Neural progenitor cell (in vitro differentiated cells): Measurements from ENCODE around the gene TSPAN16. TPM values are rescaled to one million over a fixed set of nuclear protein-coding genes. Genes with fewer than 3 reads are reported as not detected.

Experiments used
- DNase-seq: peaks from one replicate; pipeline ENCODE4 v3.0.0-alpha.2; 2016; ENCODE audit warnings: low spot score
- H2AFZ ChIP-seq: fragments of 200-600 bp; sonication (generic); replicated peaks from 2 replicates; pipeline ENCODE4 v1.6.1; 2016; ENCODE audit warnings: antibody characterized with exemption
- H3F3A ChIP-seq: fragments of 200-600 bp; sonication (generic); 2 replicates; pipeline ENCODE4 v1.6.1; 2016; ENCODE audit warnings: antibody characterized with exemption, low read depth
- H3K27ac ChIP-seq: fragments of 200-600 bp; sonication (generic); 2 replicates; pipeline ENCODE4 v1.5.1; 2016; ENCODE audit warnings: mild to moderate bottlenecking
- H3K27me3 ChIP-seq: fragments of 200-600 bp; sonication (generic); 2 replicates; pipeline ENCODE4 v1.6.1; 2016; ENCODE audit warnings: mild to moderate bottlenecking, moderate library complexity
- H3K36me3 ChIP-seq: fragments of 200-600 bp; sonication (generic); 2 replicates; pipeline ENCODE4 v1.5.1; 2016
- H3K4me1 ChIP-seq: fragments of 200-600 bp; sonication (generic); 2 replicates; pipeline ENCODE4 v1.6.1; 2016; ENCODE audit warnings: mixed run types
- H3K4me2 ChIP-seq: fragments of 200-600 bp; sonication (generic); 2 replicates; pipeline ENCODE4 v1.6.1; 2016
- H3K4me3 ChIP-seq: fragments of 200-600 bp; sonication (generic); 2 replicates; pipeline ENCODE4 v1.5.1; 2016
- H3K79me2 ChIP-seq: fragments of 200-600 bp; sonication (generic); 2 replicates; pipeline ENCODE4 v1.6.1; 2016; ENCODE audit warnings: low read depth
- H3K9ac ChIP-seq: fragments of 200-600 bp; sonication (generic); 2 replicates; pipeline ENCODE4 v1.6.1; 2016
- H3K9me3 ChIP-seq: fragments of 200-600 bp; sonication (generic); 2 replicates; pipeline ENCODE4 v1.5.1; 2016; ENCODE audit warnings: low read depth
- H4K20me1 ChIP-seq: fragments of 200-600 bp; sonication (generic); 2 replicates; pipeline ENCODE4 v1.6.1; 2016; ENCODE audit warnings: low read depth
- H3K27ac Mint-ChIP-seq: 3 replicates; pipeline ENCODE4 v1.8.0; 2021; ENCODE audit warnings: mixed read lengths
- H3K27me3 Mint-ChIP-seq: 2 replicates; pipeline ENCODE4 v1.8.0; 2022; ENCODE audit warnings: low read depth, mild to moderate bottlenecking, inconsistent platforms, moderate library complexity, mixed read lengths; ENCODE audit not compliant: insufficient read depth
- H3K36me3 Mint-ChIP-seq: 3 replicates; pipeline ENCODE4 v1.8.0; 2021; ENCODE audit warnings: mixed read lengths
- H3K4me1 Mint-ChIP-seq: 3 replicates; pipeline ENCODE4 v1.8.0; 2021; ENCODE audit warnings: mixed read lengths
- H3K4me3 Mint-ChIP-seq: 3 replicates; pipeline ENCODE4 v1.8.0; 2021; ENCODE audit warnings: mild to moderate bottlenecking, moderate library complexity, mixed read lengths
- H3K9me3 Mint-ChIP-seq: 3 replicates; pipeline ENCODE4 v1.8.0; 2020; ENCODE audit warnings: mixed read lengths
- CTCF ChIP-seq: fragments of 200-600 bp; sonication (generic); IDR thresholded peaks from 2 replicates; pipeline ENCODE4 v1.5.1; 2017; ENCODE audit warnings: antibody characterized with exemption, mild to moderate bottlenecking
- EZH2 ChIP-seq: fragments of 200-600 bp; sonication (generic); IDR thresholded peaks from 2 replicates; pipeline ENCODE4 v1.6.1; 2017; ENCODE audit warnings: antibody characterized with exemption, mild to moderate bottlenecking, moderate library complexity
- EZH2phosphoT487 ChIP-seq: fragments of 200-600 bp; sonication (generic); IDR thresholded peaks from 2 replicates; pipeline ENCODE4 v1.6.1; 2017; ENCODE audit warnings: antibody characterized with exemption
- total RNA-seq: library from RNA; depleted of rRNA; stranded (reverse); fragments of >200 nt; gene quantifications from 2 replicates; pipeline ENCODE4 v1.2.3, GENCODE V29; 2015; ENCODE audit warnings: low replicate concordance

TSPAN16 gene
- total RNA-seq, 1 donor from 2014 or later: not detected

- H3K9me3 Mint-ChIP-seq: peaks cover 2% of the 10 kb centered on the region
- H3K4me3 Mint-ChIP-seq: no peak overlapping the region
- Histone ChIP-seq H3K4me3 (no peak overlapping the region), H3K4me1 (no peaks in the 10 kb centered on the region), H2AFZ (no peak overlapping the region), H3K36me3 (no peaks in the 10 kb centered on the region), H3F3A (no peaks in the 10 kb centered on the region), H3K9me3 (no peaks in the 10 kb centered on the region), H3K27ac (no peak overlapping the region), H3K9ac (no peak overlapping the region), H3K4me2 (no peak overlapping the region), H3K79me2 (no peaks in the 10 kb centered on the region), H4K20me1 (no peaks in the 10 kb centered on the region), H3K27me3 (no peaks in the 10 kb centered on the region)
- DNase-seq: peak; percentile 19
- no peaks in the 10 kb centered on the region for H3K36me3 Mint-ChIP-seq
- peaks cover 2% of the 10 kb centered on the region for H3K4me1 Mint-ChIP-seq
- no peak for TF ChIP-seq CTCF
- no peak for TF ChIP-seq EZH2
- TF ChIP-seq EZH2phosphoT487: no peak
- H3K27me3 Mint-ChIP-seq: peaks cover 4% of the 10 kb centered on the region
- no peak overlapping the region for H3K27ac Mint-ChIP-seq
These were observed 11.4 kb upstream of the TSPAN16 start for GRCh38 chr19:11284515-11284914.

- Histone ChIP-seq H2AFZ (no peak overlapping the region), H3K27me3 (no peaks in the 10 kb centered on the region), H3K36me3 (no peaks in the 10 kb centered on the region), H3F3A (no peaks in the 10 kb centered on the region), H3K4me1 (no peaks in the 10 kb centered on the region), H3K9ac (no peak overlapping the region), H3K79me2 (no peaks in the 10 kb centered on the region), H3K27ac (no peak overlapping the region), H3K4me3 (no peak overlapping the region), H3K9me3 (no peaks in the 10 kb centered on the region), H4K20me1 (no peaks in the 10 kb centered on the region), H3K4me2 (no peak overlapping the region)
- peaks cover 5% of the 10 kb centered on the region for H3K27me3 Mint-ChIP-seq
- no peaks in the 10 kb centered on the region for H3K36me3 Mint-ChIP-seq
- TF ChIP-seq EZH2: no peak
- TF ChIP-seq CTCF: no peak
- no peak for TF ChIP-seq EZH2phosphoT487
- no peak overlapping the region for H3K27ac Mint-ChIP-seq
- no peak for DNase-seq
- H3K4me3 Mint-ChIP-seq: no peak overlapping the region
- no peaks in the 10 kb centered on the region for H3K9me3 Mint-ChIP-seq
- H3K4me1 Mint-ChIP-seq: peaks cover 2% of the 10 kb centered on the region
These were observed 9.5 kb upstream of the TSPAN16 start for GRCh38 chr19:11286312-11286974.

- H3K4me3 Mint-ChIP-seq: no peak overlapping the region
- H3K27ac Mint-ChIP-seq: no peak overlapping the region
- no peak overlapping the region for H3K27ac ChIP-seq
- H2AFZ ChIP-seq: no peak overlapping the region
- no peaks in the 10 kb centered on the region for H3K9me3 Mint-ChIP-seq
- no peaks in the 10 kb centered on the region for H3K27me3 ChIP-seq
- no peaks in the 10 kb centered on the region for H3K36me3 Mint-ChIP-seq
- no peaks in the 10 kb centered on the region for H4K20me1 ChIP-seq
- no peaks in the 10 kb centered on the region for H3F3A ChIP-seq
- peaks cover 2% of the 10 kb centered on the region for H3K4me1 Mint-ChIP-seq
- no peaks in the 10 kb centered on the region for H3K4me1 ChIP-seq
- TF ChIP-seq EZH2 (no peak), CTCF (peak; percentile 29)
- no peak overlapping the region for H3K4me3 ChIP-seq
- H3K79me2 ChIP-seq: no peaks in the 10 kb centered on the region
- peaks cover 3% of the 10 kb centered on the region for H3K27me3 Mint-ChIP-seq
- H3K9me3 ChIP-seq: no peaks in the 10 kb centered on the region
- DNase-seq: no peak
- H3K9ac ChIP-seq: no peak overlapping the region
- no peak overlapping the region for H3K4me2 ChIP-seq
- H3K36me3 ChIP-seq: no peaks in the 10 kb centered on the region
These were observed 7.6 kb upstream of the TSPAN16 start for GRCh38 chr19:11288349-11288748.
